GM21360 (cell line): ENCODE data around the gene ATF7IP2.

ENCODE experiments used
- ATAC-seq: cut with Tn5 transposase; IDR thresholded peaks from one replicate; pipeline ENCODE4 v1.9.1; 2021; ENCODE audit warnings: mild to moderate bottlenecking, moderate library complexity; ENCODE audit not compliant: unreplicated experiment

ATF7IP2 gene

DNA sequence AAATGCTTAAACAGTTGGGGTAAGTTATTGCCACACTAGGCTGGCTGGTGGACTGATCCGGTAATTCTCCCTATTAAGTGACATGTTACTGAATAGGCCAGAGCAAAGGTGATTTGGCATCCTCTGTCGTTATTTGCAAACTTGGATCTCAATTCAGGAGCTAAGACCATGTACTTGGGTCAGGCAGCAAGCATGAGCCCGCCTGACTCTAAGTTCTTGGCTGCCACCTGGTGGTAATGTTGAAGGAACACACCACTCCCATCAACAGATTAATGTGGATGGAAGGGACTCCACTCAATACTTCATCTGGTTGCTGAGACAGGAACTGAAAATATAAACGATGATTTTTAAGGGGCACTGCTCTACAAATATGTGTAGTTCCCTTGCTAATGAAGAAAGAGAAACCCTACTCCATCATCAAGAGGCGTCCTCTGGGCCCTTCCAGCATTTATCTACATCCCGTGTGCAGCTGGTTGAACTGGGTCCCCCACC, 123.7 kb downstream of the ATF7IP2 start:
- ATAC-seq: peak; percentile 88

DNA sequence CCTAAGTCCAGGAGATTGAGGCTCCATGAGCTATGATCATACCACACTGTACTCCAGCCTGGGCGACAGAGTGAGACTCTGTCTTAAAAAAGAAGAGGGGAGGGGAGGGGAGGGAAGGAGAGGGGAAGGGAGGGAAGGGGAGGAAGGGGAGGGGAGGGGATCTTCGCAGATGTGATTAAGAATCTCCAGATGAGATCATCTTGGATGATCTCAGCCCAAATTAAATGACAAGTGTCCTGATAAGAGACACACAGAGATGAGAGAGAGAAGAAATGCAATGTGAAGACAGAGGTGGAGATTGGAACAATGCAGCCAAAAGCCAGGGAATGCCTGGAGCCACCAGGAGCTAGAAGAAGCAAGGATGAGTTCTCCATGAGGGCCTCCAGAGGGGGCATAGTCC, 124.4 kb downstream of the ATF7IP2 start:
- no peak for ATAC-seq

DNA sequence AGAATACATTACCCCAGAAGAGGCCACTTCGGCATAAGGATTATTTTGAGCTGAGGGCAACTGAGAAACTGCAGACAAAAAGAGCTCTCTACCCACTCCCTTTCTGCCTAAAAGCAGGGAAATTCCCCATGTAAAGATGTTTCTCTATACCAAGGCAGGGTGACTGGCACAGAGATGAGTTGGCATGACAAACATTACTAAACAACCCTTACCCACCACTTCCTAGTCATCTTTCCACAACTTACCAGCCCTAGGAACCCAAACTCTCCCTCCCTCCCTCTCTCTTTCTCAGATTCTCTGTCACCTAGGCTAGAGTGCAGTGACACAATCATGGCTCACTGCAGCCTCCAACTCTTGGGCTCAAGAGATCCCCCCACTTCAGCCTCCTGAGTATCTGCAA, 126.0 kb downstream of the ATF7IP2 start:
- no peak for ATAC-seq

- ATAC-seq: no peak
Measured at GRCh38 chr16:10514369-10515055, 128.7 kb downstream of the ATF7IP2 start.

DNA sequence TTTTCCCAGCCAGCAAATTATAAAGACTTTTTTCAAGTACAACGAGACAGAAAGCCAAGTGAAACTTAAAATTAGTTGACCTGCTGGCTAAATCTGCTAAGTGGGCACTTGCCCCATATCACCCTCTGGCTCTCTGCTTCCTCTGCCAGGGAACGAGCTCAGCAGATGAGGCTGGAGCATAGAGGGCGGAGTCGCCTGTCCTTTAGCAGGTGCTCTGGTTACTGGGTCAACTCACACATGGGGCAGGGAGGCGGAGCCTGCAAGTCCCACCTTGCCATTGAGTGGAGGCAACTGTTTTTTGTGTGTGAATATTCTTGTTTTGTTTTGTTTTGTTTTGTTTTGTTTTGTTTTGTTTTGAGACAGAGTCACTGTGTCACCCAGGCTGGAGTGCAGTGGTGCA, 132.0 kb downstream of the ATF7IP2 start:
- no peak for ATAC-seq

GRCh38 chr16:10518479-10519041, 132.7 kb downstream of the ATF7IP2 start:
- ATAC-seq: no peak

GRCh38 chr16:10519297-10519696, 133.4 kb downstream of the ATF7IP2 start:
- no peak for ATAC-seq

- ATAC-seq: no peak
Measured at GRCh38 chr16:10519929-10520868, 134.3 kb downstream of the ATF7IP2 start.

GRCh38 chr16:10520869-10521578, 135.2 kb downstream of the ATF7IP2 start:
- ATAC-seq: no peak

DNA sequence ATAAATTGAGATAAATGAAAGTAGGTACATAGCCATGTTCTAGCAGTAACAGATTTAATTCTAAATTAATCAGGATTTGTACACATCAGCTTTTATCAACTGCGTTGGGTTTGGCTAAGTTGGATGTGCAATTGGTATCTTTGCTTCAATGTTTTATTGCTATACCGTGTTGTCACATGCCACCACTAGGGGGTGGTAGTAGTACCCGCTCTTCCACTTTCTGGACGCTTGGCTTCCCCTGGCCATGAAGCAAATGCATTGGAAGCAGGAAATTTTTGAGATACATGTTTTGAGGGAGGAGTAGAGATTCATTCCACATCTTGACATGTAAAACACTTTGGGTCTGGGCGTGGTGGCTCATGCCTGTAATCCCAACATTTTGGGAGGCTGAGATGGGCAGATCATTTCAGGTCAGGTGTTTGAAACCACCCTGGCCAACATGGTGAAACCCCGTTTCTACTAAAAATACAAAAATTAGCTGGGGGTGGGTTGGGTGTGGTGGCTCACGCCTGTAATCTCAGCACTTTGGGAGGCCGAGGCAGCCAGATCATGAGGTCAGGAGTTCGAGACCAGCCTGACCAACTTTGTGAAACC, 135.9 kb downstream of the ATF7IP2 start:
- no peak for ATAC-seq

- no peak for ATAC-seq
Measured at GRCh38 chr16:10522966-10523365, 137.1 kb downstream of the ATF7IP2 start.

DNA sequence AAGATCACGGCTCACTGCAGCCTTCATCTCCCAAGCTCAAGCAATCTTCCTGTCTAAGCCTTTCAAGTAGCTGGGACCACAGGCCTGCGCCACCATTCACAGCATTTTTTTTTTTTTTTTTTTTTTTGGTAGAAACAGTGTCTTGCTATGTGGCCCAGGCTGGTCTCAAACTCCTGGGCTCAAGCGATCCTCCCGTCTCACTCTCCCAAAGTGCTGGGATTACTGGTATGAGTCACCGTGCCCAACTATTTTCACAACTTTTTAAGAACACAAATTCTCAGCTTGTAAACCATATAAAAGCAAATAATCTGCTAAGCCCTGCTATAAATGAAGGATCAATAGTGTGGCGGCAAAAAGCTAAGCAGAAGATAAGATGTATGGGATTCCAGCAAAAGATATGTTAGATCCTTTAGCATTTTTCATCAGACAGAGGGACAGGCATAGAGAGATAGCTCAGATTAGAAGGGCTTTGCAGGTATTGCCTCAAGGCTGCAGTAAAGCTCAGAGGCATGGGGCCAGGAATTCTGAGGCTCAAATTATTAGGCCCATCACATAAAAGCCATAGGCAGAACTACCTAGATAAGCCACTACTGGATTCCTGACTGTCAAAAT, 139.5 kb downstream of the ATF7IP2 start:
- ATAC-seq: no peak

DNA sequence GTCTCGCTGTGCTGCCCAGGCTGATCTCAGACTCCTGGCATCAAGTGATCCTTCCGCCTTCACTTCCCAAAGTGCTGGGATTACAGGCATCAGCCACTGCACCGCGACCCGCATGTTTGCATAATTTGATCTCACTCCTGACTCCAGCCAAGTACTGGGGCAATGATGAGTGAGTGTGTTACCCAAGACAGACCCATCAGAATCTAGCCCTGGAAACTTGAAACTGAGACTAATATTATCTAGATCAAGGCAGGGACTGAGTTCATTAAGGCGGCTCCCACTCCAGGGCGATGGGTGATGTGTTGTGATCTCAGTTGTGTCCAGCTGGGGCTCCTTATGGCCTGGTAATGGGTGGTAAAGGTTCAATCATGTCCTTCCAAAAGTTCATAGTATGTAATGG, 141.1 kb downstream of the ATF7IP2 start:
- no peak for ATAC-seq

- no peak for ATAC-seq
Measured at GRCh38 chr16:10528635-10529034, 142.8 kb downstream of the ATF7IP2 start.

GRCh38 chr16:10529895-10530669, 144.2 kb downstream of the ATF7IP2 start:
- ATAC-seq: no peak

GRCh38 chr16:10530685-10531084, 144.8 kb downstream of the ATF7IP2 start:
- no peak for ATAC-seq

DNA sequence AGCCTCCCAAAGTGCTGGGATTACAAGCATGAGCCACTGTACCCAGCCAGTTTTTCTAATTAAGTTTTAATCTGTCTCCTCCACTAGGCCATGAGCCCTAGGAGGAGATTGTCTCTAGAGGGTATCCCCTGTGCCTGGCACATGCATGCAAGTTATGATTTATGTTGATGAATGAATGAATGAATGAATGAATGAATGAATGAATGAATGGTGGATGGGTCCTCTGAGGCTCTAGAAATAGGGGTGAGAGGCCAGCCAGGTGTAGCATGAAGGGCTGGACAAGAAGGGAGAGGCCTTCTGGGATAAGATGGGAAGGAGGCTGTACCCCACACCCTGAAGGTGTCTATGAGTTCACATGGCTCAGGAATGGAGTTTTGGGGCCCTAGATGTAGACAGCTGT, 145.7 kb downstream of the ATF7IP2 start:
- ATAC-seq: no peak
